GM21390 (cell line): ENCODE data around the gene ADCY10.

Experiments used
- ATAC-seq: cut with Tn5 transposase; IDR thresholded peaks from one replicate; pipeline ENCODE4 v1.9.1; 2021; ENCODE audit not compliant: unreplicated experiment

Gene ADCY10

DNA sequence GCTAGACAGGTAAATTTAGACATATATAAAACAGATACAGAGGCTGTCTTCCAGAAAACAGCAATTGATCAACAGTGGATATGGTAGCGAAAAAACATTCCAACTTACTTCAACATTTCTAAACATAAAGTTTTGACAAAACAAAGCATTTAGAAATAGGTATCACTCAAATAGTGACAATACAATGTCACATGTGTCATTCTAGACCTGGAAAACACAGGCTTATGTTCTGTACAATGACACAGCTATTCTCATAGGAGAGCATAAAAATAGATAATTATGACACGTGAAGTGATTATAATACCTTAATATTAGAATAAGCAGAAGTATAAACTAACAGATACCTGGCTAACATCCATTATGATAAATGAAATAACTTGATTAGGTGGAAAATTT is 14.5 kb upstream of the ADCY10 start:
- no peak for ATAC-seq

DNA sequence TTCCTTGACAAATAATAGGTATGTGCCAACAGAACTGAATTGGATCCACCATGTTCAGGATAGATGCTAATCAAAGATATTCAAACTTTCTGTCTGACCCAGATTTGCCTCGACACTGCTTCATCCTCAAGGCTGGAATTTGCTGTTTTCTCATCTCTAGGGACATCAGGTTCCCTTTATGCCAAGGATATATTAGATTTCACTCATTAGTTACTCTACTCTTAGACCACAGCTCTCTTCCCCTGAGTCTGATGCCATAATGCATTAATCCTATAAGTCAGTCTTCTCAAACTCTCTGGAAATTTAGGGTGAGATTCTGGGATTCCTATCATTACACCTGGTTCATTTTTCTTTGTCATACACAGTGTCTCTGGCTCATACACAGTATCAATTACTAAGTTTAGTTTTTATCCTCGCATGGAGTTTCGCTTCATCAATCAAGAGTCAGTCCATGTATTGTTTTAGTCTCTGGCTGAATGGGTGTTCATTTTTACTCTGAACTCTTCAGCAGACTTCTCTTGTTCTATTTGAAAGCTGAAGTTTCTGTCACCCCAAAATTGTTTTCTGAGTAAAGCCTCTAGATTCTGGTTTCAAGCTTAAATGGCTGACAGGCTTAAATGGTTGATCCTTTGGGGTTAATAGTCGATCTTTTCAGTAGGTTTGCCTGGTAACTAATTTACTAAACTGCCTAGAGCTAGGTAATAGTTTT is 13.3 kb upstream of the ADCY10 start:
- no peak for ATAC-seq

DNA sequence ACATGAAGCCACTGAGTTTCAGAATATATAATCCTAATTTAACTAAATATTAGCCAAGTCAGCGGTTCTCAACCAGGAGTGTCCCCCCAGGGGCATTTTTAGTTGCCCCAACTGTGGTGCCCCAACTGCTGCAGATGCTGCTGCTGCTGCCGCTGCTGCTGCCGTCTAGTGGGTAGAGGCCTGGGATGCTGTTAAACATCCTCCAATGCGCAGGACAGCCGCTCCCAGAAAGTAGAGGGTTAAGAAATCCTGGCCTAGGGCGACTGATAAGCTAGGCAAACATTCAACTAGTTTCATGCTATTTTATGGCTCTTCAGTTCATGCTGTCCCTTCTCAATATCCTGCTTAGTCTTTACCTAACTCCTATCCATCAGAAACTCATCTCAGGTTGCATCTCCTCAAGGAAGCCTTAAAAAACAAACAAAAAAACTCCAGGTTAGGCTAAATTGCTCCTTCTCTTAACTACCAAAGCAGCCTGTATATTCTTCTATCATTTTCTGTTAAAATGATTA is 12.6 kb upstream of the ADCY10 start:
- no peak for ATAC-seq

- no peak for ATAC-seq
Observed at GRCh38 chr1:167924543-167925231, 10.8 kb upstream of the ADCY10 start.

- ATAC-seq = no peak
Observed at GRCh38 chr1:167924102-167924501, 10.2 kb upstream of the ADCY10 start.

DNA sequence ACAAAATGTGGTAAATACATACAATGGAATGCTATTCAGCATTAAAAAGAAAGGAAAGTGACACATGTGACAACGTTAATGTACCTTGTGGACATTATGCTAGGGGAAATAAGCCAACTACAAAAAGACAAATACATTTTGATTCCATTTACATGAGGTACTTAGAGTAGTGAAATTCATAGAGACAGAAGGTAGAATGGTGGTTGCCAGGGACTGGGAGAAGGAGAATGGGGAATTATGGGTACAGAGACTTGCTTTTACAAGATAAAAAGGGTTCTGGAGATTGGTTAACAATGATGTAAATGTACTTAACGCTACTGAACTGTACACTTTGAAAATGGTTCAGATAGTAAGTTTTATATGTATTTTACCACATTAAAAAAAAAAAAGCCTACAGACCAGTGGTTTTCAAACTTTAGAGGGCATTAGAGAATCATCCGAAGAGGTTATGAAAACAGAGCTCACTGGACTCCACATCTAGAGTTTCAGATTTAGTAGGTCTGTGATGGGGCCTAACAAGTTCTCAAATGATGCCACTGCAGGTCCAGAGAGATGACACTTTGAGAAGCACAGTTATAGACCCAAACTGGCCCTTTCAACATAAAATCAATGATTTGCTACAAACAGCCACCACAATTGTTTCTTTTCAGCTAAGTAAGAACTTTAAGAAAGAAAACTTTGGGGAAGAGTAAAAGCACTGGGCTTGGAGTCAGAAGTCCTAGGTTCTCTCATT is 9.6 kb upstream of the ADCY10 start:
- no peak for ATAC-seq

DNA sequence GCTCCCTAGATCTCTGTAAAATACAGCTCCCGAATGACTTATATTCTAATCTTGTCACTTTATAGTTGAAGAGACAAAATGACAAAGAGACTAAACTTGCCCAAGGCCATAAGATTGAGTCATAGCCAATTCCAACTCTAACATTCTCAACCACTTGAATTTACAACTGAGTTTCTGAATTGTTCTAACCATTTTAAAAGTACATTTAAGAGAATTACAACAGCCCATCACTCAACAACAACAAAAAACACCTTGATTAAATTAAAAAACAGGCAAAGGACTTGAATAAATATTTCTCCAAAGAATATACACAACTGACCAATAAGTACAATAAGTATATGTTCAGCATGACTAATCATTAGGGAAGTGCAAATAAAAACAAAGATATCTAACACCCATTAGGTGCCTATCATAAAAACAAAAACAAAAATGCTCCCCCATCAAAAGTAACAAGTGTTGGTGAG is 8.7 kb upstream of the ADCY10 start:
- no peak for ATAC-seq

- peak; percentile 56 for ATAC-seq
Observed at GRCh38 chr1:167922023-167922422, 8.1 kb upstream of the ADCY10 start.

GRCh38 chr1:167916766-167917511 is 3.0 kb upstream of the ADCY10 start:
- no peak for ATAC-seq

DNA sequence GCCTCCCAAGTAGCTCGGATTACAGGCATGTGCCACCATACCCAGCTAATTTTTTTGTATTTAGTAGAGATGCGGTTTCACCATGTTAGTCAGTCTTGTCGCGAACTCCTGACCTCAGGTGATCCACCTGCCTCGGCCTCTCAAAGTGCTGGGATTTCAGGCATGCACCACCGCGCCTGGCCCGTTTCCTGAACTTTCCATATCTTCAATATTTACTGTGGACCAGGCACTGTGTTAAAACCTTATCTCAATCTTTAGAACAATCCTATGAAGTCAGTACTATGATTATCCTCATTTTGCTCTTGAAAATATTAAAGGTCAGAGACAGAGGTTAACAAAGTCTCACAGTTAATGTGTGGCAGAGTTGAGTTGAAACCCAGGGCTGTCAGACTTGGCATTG is 1.6 kb upstream of the ADCY10 start:
- no peak for ATAC-seq

GRCh38 chr1:167912294-167912693 is 1.6 kb downstream of the ADCY10 start:
- ATAC-seq = no peak

- ATAC-seq = no peak
Observed at GRCh38 chr1:167911413-167911812, 2.5 kb downstream of the ADCY10 start.

GRCh38 chr1:167910530-167910929 is 3.4 kb downstream of the ADCY10 start:
- no peak for ATAC-seq

DNA sequence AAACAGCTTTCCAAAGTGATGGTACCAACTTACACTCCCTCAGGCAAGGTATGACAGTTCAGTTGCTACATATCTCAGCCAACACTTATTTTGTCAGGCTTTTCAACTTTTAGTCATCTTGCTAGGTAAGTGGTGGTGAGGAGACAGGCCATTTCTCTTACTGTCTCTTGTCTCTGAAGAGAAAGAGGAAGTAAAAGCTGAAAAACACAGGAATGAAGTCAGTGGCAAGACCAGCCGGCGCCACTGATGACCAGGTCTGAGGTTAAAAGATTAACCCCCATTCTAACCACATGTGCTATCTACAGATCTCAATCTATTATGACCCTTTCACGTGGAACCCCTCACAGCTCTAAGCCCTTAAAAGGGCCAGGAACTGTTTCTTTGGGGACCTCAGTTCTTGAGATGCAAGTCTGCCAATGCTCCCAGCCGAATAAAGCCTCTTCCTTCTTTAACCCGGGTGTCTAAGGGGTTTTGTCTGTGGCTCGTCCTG is 4.2 kb downstream of the ADCY10 start:
- no peak for ATAC-seq

- no peak for ATAC-seq
Observed at GRCh38 chr1:167905671-167906070, 8.3 kb downstream of the ADCY10 start.

- no peak for ATAC-seq
Observed at GRCh38 chr1:167905182-167905581, 8.8 kb downstream of the ADCY10 start.

GRCh38 chr1:167904652-167905130 is 9.2 kb downstream of the ADCY10 start:
- no peak for ATAC-seq

DNA sequence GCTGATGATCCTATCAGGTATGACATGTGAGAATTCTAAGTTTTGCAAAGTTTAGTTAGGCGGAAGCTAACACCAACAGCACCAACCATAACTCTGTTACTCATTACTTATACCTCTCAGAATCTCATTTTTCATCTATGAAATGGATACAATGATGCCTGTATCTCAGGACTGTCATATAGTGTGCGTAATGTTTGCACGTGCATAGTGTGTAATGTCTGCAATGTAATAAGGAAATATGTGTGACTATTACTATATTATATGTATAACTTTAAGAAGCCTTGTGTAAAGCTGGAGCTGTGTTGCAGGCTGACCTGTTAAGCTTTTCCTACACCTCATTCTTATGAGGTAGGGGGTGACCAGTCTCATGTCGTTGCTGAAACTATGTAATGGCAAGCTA is 13.0 kb downstream of the ADCY10 start:
- no peak for ATAC-seq

- peak; percentile 91 for ATAC-seq
Observed at GRCh38 chr1:167899253-167899681, 14.7 kb downstream of the ADCY10 start.

GRCh38 chr1:167898578-167899222 is 15.2 kb downstream of the ADCY10 start:
- ATAC-seq = no peak
